GM21528 (cell line): ENCODE data around the gene ALOX15B.
"Not testable (repeated sequence)": the region's sequence is repeated elsewhere in the genome, so short reads cannot be mapped to it uniquely, and the experiment has no call there.

Experiments
- ATAC-seq: cut with Tn5 transposase; IDR thresholded peaks from one replicate; pipeline ENCODE4 v1.9.1; 2021; ENCODE audit warnings: mild to moderate bottlenecking, moderate library complexity; ENCODE audit not compliant: unreplicated experiment, low FRiP score

Gene ALOX15B

GRCh38 chr17:8012996-8013640 lies 25.7 kb upstream of the ALOX15B start:
- no peak for ATAC-seq

GRCh38 chr17:8013731-8014557 lies 24.9 kb upstream of the ALOX15B start:
- ATAC-seq = no peak

- no peak for ATAC-seq
Observed at GRCh38 chr17:8014558-8014850, 24.4 kb upstream of the ALOX15B start.

GRCh38 chr17:8015236-8015956 lies 23.5 kb upstream of the ALOX15B start:
- ATAC-seq = no peak

- no peak for ATAC-seq
Observed at GRCh38 chr17:8015957-8016631, 22.8 kb upstream of the ALOX15B start.

DNA sequence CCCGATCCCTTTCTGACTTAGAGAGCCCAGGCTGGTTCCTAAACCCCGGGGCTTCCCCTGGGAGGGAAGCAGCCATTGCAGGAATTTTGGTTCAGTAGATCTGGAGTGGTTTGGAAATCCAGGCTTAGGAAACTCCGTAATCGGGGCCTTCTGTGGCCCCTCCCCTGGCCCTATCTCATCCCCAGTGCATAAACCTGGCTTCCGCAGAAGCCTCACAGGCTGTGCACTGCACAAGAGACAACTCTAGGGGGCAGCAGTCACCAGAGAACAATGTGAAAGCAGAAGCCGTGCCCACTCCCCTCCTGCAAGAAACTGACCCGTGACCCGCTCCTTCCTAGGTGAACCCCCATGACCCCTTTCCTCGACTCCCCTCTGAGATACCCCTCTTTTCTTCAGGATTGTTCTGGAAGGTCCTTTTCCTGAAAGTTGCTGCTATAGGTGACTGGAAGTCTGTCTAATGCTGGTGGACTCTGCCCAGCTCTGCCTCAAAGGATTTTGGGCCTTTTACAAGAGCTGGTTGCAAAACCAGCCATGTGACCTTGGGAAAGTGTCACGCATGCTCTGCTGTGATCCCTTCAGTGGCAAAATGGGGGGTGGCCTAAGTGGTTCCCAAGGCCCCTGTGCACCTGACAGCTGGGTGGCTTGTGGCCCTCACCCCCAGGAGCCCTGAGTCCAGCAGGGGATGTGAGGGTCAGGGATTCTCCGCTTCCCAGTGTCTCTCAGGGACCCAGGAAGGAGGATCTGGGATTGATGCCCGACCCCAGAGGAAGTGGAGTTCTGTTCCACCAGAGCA lies 22.0 kb upstream of the ALOX15B start:
- ATAC-seq = no peak

DNA sequence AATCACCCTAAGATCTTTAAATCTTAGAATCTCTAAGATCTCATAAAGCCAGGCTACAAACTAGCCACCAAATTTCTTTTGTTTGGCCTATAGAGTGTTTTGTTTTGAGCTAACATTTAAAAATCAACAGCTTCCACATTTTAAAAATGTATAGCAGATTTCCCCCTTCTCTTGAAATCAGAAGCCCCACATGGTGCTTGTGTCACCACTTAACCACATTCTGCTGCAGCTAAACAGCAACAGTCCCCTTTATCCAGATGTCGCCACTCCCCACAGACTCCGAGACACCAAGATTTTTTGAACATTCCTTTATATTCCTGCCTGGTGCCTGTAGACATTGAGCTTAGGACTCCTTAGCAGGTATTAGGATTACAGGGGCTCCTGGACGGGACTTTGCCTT lies 20.4 kb upstream of the ALOX15B start:
- no peak for ATAC-seq

GRCh38 chr17:8019166-8019565 lies 19.7 kb upstream of the ALOX15B start:
- no peak for ATAC-seq

- no peak for ATAC-seq
Observed at GRCh38 chr17:8019665-8020650, 18.9 kb upstream of the ALOX15B start.

DNA sequence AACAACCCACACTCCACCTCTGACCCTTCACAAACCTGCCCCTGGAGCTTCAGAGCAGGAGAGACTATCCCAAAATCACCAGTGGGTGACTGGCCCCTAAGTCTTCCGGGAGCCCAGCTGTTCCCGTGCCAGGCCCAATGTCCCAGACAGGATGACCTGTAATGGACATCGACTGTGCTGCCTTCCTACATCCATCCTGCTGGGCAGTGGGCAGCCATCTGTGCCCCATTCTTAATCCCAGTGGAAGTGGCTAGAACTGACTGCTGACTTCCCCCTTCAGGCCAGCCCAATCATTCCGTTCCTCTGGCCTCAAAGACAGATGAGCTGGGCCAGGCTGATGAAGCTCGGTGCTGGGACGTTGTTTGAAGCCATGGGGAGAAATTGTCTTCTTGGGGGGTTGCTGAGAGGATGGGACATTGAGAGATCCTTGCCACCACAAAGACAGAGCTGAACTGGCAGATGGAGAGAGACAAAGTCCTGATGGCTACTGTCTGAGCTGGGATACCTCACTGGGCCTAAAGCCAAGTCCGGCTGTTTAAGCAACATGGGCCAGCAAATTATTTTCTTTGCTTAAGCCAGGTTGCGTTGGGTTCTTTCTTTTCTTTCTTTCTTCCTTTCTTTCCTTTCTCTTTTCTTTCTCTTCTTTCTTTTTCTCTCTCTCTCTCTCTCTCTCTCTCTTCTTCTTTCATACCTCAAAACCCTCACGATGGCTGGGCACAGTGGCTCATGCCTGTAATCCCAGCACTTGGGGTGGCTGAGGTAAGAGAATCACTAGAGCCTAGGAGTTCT lies 17.9 kb upstream of the ALOX15B start:
- ATAC-seq = no peak

DNA sequence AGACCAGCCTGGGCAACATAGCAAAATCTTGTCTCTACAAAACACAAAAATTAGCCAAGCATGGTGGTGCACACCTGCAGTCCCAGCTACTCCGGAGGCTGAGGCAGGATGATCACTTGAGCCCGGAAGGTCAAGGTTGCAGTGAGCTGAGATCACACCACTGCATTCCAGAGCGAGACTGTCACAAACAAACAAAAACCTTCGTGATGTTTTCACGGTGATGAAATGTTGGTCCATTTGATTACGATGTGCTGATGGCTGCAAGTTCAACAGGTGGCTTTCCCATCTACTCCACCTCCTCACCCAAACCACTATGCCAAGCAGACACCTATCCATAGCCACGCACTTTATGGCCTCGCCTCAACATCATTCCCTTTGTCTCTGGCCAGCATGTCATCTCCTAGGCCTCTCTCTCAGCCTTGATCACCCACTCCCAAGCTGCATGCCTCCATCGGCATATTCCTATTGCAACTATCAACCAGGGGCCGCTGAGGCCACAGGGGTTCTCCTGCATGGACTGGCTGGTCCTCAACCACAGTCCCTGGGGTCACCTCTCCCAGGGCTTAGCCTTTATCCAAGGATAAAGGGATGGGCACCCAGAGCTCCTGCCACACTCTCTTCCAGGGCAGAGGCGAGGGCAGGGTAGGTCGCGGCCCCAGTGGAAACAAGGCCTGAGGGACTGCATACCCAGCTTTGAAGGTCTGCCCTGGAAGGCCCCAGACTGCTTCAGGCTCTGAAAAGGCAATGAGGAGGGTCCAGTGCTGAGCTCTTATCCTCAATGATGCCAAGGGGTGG lies 17.1 kb upstream of the ALOX15B start:
- no peak for ATAC-seq

- no peak for ATAC-seq
Observed at GRCh38 chr17:8022360-8023003, 16.4 kb upstream of the ALOX15B start.

DNA sequence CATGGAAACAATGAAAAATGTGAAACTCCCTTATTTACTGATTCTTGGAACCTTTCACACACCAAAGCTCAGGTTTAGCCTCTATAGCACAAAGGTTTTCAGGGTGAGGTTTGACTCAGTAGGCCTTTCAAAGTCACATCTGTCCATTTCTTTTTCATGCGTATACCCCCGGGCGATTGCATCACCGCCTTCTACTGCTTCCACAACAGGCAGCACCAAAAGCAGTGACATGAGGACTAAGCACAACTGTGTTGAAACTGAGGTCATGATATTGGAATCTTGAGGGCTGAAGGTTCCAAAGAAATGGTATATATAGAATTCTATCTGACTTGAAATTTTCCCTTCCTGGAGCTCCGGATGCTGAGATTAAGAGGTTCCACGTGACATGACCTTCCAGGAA lies 14.7 kb upstream of the ALOX15B start:
- ATAC-seq = not testable (repeated sequence)

- no peak for ATAC-seq
Observed at GRCh38 chr17:8025176-8025911, 13.5 kb upstream of the ALOX15B start.

- ATAC-seq = no peak
Observed at GRCh38 chr17:8029121-8029520, 9.7 kb upstream of the ALOX15B start.

DNA sequence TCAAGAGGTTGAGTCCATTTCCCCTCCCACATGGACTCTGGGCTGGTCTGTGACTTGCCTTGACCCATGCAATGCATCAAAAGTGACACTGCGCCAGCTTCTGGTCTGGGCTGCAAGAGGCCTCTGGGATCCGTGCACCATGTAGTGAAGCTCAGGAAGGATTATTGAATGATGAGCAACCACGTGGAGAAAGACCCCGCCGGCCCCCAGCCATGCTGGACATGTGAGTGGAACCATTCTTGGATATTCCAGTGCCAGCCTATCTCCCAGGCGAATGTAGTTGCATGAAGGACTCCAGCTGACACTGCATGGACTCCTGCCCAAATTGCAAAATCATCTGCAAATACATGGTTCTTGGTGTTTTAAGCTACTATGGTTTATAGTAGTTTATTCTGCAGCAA lies 7.6 kb upstream of the ALOX15B start:
- no peak for ATAC-seq
